Measurements from ENCODE around the gene PABPC3.

The PABPC3 gene

DNA sequence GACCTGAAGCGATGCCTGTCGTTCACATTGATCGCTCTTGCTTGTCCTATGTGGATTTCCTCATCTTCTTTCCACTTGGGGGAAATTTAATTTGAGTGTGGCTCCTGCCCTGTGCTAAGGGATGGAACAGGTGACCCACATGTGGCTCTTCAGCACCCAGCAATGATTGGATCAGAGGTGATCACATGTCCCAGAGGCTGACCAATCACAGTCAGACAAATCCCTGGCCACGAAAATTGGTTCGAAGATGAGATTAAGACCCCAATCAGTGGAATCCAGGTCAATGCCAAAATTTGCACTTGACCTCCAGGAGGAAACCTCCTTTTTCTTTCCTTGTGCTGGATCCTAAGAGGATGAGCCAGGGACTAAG, 52.5 kb downstream of the PABPC3 start:
- TF ChIP-seq, protein P1, sequence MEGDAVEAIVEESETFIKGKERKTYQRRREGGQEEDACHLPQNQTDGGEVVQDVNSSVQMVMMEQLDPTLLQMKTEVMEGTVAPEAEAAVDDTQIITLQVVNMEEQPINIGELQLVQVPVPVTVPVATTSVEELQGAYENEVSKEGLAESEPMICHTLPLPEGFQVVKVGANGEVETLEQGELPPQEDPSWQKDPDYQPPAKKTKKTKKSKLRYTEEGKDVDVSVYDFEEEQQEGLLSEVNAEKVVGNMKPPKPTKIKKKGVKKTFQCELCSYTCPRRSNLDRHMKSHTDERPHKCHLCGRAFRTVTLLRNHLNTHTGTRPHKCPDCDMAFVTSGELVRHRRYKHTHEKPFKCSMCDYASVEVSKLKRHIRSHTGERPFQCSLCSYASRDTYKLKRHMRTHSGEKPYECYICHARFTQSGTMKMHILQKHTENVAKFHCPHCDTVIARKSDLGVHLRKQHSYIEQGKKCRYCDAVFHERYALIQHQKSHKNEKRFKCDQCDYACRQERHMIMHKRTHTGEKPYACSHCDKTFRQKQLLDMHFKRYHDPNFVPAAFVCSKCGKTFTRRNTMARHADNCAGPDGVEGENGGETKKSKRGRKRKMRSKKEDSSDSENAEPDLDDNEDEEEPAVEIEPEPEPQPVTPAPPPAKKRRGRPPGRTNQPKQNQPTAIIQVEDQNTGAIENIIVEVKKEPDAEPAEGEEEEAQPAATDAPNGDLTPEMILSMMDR (conservative IDR thresholded peaks at IDR 0.05; ENCODE audit: low read length): no peak
- TF ChIP-seq EZH2phosphoT487 (IDR thresholded peaks at IDR 0.05; ENCODE audit: borderline replicate concordance): no peak
- Histone ChIP-seq H3K9me2 (replicated peaks; ENCODE audit: low read depth, low read length) (no peaks in the 10 kb centered on the region), H3K79me2 (ENCODE audit: insufficient read depth, low read length) (no peaks in the 10 kb centered on the region)

More for the DNA sequence above, 52.5 kb downstream of the PABPC3 start:
- no peaks in the 10 kb centered on the region for H3K4me1 ChIP-seq (ENCODE audit: insufficient read depth, low read length, poor library complexity, severe bottlenecking)
- no peaks in the 10 kb centered on the region for H3K36me3 ChIP-seq (ENCODE audit: insufficient read depth, low read length)
- H2AFZ ChIP-seq (ENCODE audit: low read length): no peak overlapping the region
- H4K20me1 ChIP-seq (ENCODE audit: insufficient read depth, low read length, poor library complexity, severe bottlenecking): no peaks in the 10 kb centered on the region
- H3K4me3 ChIP-seq (ENCODE audit: low read length, poor library complexity, severe bottlenecking): no peak overlapping the region
- H3K9ac ChIP-seq (ENCODE audit: low read depth, low read length, poor library complexity, severe bottlenecking): no peak overlapping the region
- H3K9me3 ChIP-seq (ENCODE audit: insufficient read depth, low read depth, low read length): no peaks in the 10 kb centered on the region
- H3K4me2 ChIP-seq (ENCODE audit: low read depth, low read length, poor library complexity, severe bottlenecking): no peak overlapping the region
- H3F3A ChIP-seq (ENCODE audit: low read depth): no peaks in the 10 kb centered on the region
- H3K27me3 ChIP-seq (ENCODE audit: insufficient read depth, low read length, poor library complexity, severe bottlenecking): peaks cover 8% of the 10 kb centered on the region
